ENCODE measurements around the gene CLSTN2. TPM values are rescaled to one million over a fixed set of nuclear protein-coding genes. Genes with fewer than 3 reads are reported as not detected.

CLSTN2 gene
- total and polyA plus RNA-seq, 2 of the 13 experiments (the other 11 are each of a cell fraction or from before 2014, with no cell fraction given): not detected

GRCh38 chr3:140199008-140199407 is 264.0 kb downstream of the CLSTN2 start:
- TF ChIP-seq ZFP1 (CRISPR knock-in tag; IDR thresholded peaks at IDR 0.05): no peak
- TF ChIP-seq ATF4 (CRISPR knock-in tag; IDR thresholded peaks at IDR 0.05): peak in 1 of 2 experiments; percentile 79; a peak in 2 of 4 replicates
- Histone ChIP-seq H4K20me1 (ENCODE audit: insufficient read depth, low read length) (no peaks in the 10 kb centered on the region), H3K27me3 (ENCODE audit: control insufficient read depth in 1 of 2, insufficient read depth in 2 of 2, low read length in 2 of 2) (no peaks in the 10 kb centered on the region), H3K4me1 (ENCODE audit: insufficient read depth, low read length) (no peaks in the 10 kb centered on the region), H3K9ac (ENCODE audit: insufficient read depth, low read depth, low read length) (no peak overlapping the region), H3K79me2 (ENCODE audit: insufficient read depth, low read length) (no peaks in the 10 kb centered on the region), H3K36me3 (replicated peaks in 1 of 2; ENCODE audit: control insufficient read depth in 1 of 2, insufficient read depth in 2 of 2, low read length in 2 of 2) (no peaks in the 10 kb centered on the region), H3K27ac (ENCODE audit: extremely low read length, insufficient read depth, low read length) (no peak overlapping the region), H3K4me3 (replicated peaks in 1 of 3; ENCODE audit: insufficient read depth in 1 of 3, low read depth in 2 of 3, low read length in 3 of 3) (no peak overlapping the region), H3K4me2 (ENCODE audit: low read depth, low read length) (no peak overlapping the region), H2AFZ (ENCODE audit: low read length) (no peak overlapping the region), H3K9me3 (ENCODE audit: low read length) (no peaks in the 10 kb centered on the region)
- intact Hi-C loops (cut with micrococcal nuclease; ENCODE audit: unreplicated experiment): no loop called here
- BruUV-seq (replicated peaks): no TSS peak
- POLR2A ChIA-PET: no interaction called here
- CTCF ChIA-PET (ENCODE audit: low intra/inter-chr PET ratio, low total read pairs): no interaction called here
- 3% methylated on average over 2 of the region's 2 CpGs for WGBS (ENCODE audit: low lambda C conversion rate)
- FAIRE-seq: no peak
- DNase-seq (ENCODE audit: low spot score): no peak
- no peak for ATAC-seq
- in situ Hi-C loops (cut with HindIII; ENCODE audit: extremely low pct_ligation_motif_present, low pct_unique_long_range_greater_than_20kb): no loop called here

GRCh38 chr3:140199743-140200142 is 264.8 kb downstream of the CLSTN2 start:
- BruUV-seq (replicated peaks): no TSS peak
- ChIA-PET CTCF (ENCODE audit: low intra/inter-chr PET ratio, low total read pairs) (no interaction called here), POLR2A (no interaction called here)
- in situ Hi-C loops (cut with HindIII; ENCODE audit: extremely low pct_ligation_motif_present, low pct_unique_long_range_greater_than_20kb) (no loop called here), intact Hi-C loops (cut with micrococcal nuclease; ENCODE audit: unreplicated experiment) (no loop called here)
- WGBS (ENCODE audit: low lambda C conversion rate): 0% methylated on average over 2 of the region's 2 CpGs
- Histone ChIP-seq H3K36me3 (replicated peaks in 1 of 2; ENCODE audit: control insufficient read depth in 1 of 2, insufficient read depth in 2 of 2, low read length in 2 of 2) (no peaks in the 10 kb centered on the region), H3K27ac (ENCODE audit: extremely low read length, insufficient read depth, low read length) (no peak overlapping the region), H3K27me3 (ENCODE audit: control insufficient read depth in 1 of 2, insufficient read depth in 2 of 2, low read length in 2 of 2) (no peaks in the 10 kb centered on the region), H3K9ac (ENCODE audit: insufficient read depth, low read depth, low read length) (no peak overlapping the region), H2AFZ (ENCODE audit: low read length) (no peak overlapping the region), H3K9me3 (ENCODE audit: low read length) (no peaks in the 10 kb centered on the region), H3K4me2 (ENCODE audit: low read depth, low read length) (no peak overlapping the region), H3K79me2 (ENCODE audit: insufficient read depth, low read length) (no peaks in the 10 kb centered on the region), H4K20me1 (ENCODE audit: insufficient read depth, low read length) (no peaks in the 10 kb centered on the region), H3K4me1 (ENCODE audit: insufficient read depth, low read length) (no peaks in the 10 kb centered on the region), H3K4me3 (replicated peaks in 1 of 3; ENCODE audit: insufficient read depth in 1 of 3, low read depth in 2 of 3, low read length in 3 of 3) (no peak overlapping the region)
- DNase-seq (ENCODE audit: low spot score): no peak
- ATAC-seq: no peak
- no peak for FAIRE-seq
- TF ChIP-seq GRHL1 (CRISPR knock-in tag; conservative IDR thresholded peaks at IDR 0.05) (no peak), ATF2 (CRISPR knock-in tag; IDR thresholded peaks at IDR 0.05) (no peak), PHF21A (CRISPR knock-in tag; IDR thresholded peaks at IDR 0.05) (no peak), ATF6 (CRISPR knock-in tag; conservative IDR thresholded peaks at IDR 0.05) (no peak), NFE2L2 (IDR thresholded peaks at IDR 0.05; ENCODE audit: low read length) (no peak), SIX4 (CRISPR knock-in tag; IDR thresholded peaks at IDR 0.05) (no peak), RELA (CRISPR knock-in tag; IDR thresholded peaks at IDR 0.05) (no peak), ZNF354B (CRISPR knock-in tag; IDR thresholded peaks at IDR 0.05) (no peak)
